Epithelial cell of esophagus (primary cell): ENCODE measurements around the gene KRTAP2-1.

ENCODE experiments used
- DNase-seq: peaks from one replicate; pipeline ENCODE4 v3.0.0; 2010; ENCODE audit warnings: low read depth
- H3K4me3 ChIP-seq: 2 replicates; pipeline ENCODE4 v1.5.1; 2011; ENCODE audit warnings: mild to moderate bottlenecking, low read length, control low read depth
- CTCF ChIP-seq: IDR thresholded peaks from 2 replicates; pipeline ENCODE4 v1.5.1; 2011; ENCODE audit warnings: low read depth, mild to moderate bottlenecking, low read length, control low read depth, inconsistent platforms; ENCODE audit not compliant: insufficient read depth; ENCODE audit errors: missing control alignments

The KRTAP2-1 gene

DNA sequence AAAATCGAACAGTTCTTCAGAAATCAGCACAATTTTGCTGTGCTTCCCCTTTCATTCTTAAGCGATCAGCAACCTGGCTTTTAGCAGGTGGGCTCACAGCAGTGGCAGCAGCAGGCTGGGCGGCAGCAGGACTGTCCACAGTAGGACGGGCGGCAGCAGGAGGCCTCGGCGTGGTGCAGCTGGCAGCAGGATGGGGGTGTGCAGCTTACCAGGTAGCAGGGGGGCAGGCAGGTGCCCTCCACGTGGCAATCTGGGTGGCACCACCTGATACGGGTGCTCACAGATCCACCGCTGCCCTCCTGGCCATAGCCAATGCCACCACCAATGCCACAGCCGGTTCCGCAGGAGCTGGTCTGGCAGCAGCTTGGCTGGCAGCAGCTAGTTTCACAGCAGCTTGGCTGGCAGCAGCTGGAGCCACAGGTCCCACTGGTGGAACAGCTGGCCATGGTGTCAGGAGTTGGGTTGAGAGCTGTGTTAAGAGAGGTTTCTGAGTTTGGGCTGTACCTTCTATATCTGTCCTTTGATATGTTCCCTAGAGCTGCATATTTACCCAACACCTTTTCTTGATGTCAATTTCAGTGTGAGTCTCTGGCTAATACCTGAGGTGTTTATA, 17.4 kb downstream of the KRTAP2-1 start, which contains the start of gene KRTAP1-4:
TSS of gene KRTAP1-4 (minus strand) at position 563 of the 613 bp plus-strand sequence. CDS start at position 446, 117 bp downstream.
- no peak for DNase-seq
- H3K4me3 ChIP-seq, result no peak within 1 kb of the TSS
- no peak for TF ChIP-seq CTCF

GRCh38 chr17:41026715-41027471, 20.2 kb downstream of the KRTAP2-1 start, which contains the start of gene KRTAP1-5:
Gene KRTAP1-5 (minus strand): TSS chr17:41027208. CDS start chr17:41027155, 53 bp downstream.
- no peak for TF ChIP-seq CTCF
- H3K4me3 ChIP-seq, result no peak within 1 kb of the TSS
- peak; percentile 34 for DNase-seq

GRCh38 chr17:41024697-41025096, 22.4 kb downstream of the KRTAP2-1 start:
- no peak for DNase-seq
- no peak overlapping the region for H3K4me3 ChIP-seq

GRCh38 chr17:41020336-41020735, 26.8 kb downstream of the KRTAP2-1 start:
- no peak for TF ChIP-seq CTCF
- DNase-seq, result no peak
- no peak overlapping the region for H3K4me3 ChIP-seq

More at GRCh38 chr17:41024697-41025096, 22.4 kb downstream of the KRTAP2-1 start:
- no peak for TF ChIP-seq CTCF

DNA sequence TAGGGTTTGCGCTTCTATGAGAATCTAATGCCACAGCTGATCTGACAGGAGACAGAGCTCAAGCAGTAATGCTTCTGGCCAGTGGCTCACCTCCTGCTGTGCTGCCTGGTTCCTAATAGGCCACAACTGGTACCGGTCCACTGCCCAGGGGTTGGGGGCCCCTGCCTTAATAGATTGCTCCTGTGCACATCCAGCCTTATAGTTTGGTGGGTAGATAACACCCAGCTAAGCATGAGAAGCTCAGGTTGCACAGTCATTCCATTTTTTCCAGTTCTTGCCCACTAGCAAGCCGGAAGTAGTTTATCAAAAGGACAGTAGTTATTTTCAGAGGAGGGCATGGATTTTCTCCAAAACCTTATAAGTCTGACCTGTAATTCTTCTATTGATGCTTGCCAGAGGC, 27.7 kb downstream of the KRTAP2-1 start:
- no peak overlapping the region for H3K4me3 ChIP-seq
- DNase-seq, result no peak
- TF ChIP-seq CTCF, result no peak

GRCh38 chr17:41018541-41018940, 28.6 kb downstream of the KRTAP2-1 start:
- H3K4me3 ChIP-seq, result no peak overlapping the region
- DNase-seq, result no peak
- no peak for TF ChIP-seq CTCF
